ENCODE results near the gene SCLT1. TPM values are rescaled to one million over a fixed set of nuclear protein-coding genes. Genes with fewer than 3 reads are reported as not detected.

SCLT1 gene
- total RNA-seq, 1 experiment from 2014 or later = 13.3 TPM

GRCh38 chr4:128869776-128870509 is 223.4 kb downstream of the SCLT1 start (continued):
- TF ChIP-seq ZBTB33 (IDR thresholded peaks at IDR 0.05; ENCODE audit: extremely low read depth, insufficient replicate concordance, low read length) (no peak), POLR2AphosphoS5 (IDR thresholded peaks at IDR 0.05; ENCODE audit: low read depth, low read length) (no peak), ZNF274 (IDR thresholded peaks at IDR 0.05; ENCODE audit: low read depth, low read length) (no peak), EGR1 (IDR thresholded peaks at IDR 0.05; ENCODE audit: low read depth) (no peak), SRF (IDR thresholded peaks at IDR 0.05; ENCODE audit: low read depth) (no peak), POLR2A (IDR thresholded peaks at IDR 0.05; ENCODE audit: borderline replicate concordance, extremely low read depth, insufficient read depth, insufficient read length) (no peak), ELF1 (IDR thresholded peaks at IDR 0.05; ENCODE audit: borderline replicate concordance, low read depth) (no peak), FOSL1 (IDR thresholded peaks at IDR 0.05; ENCODE audit: low read depth) (no peak), SP1 (IDR thresholded peaks at IDR 0.05; ENCODE audit: low read depth) (no peak), CBX3 (IDR thresholded peaks at IDR 0.05; ENCODE audit: low read depth) (no peak)

DNA sequence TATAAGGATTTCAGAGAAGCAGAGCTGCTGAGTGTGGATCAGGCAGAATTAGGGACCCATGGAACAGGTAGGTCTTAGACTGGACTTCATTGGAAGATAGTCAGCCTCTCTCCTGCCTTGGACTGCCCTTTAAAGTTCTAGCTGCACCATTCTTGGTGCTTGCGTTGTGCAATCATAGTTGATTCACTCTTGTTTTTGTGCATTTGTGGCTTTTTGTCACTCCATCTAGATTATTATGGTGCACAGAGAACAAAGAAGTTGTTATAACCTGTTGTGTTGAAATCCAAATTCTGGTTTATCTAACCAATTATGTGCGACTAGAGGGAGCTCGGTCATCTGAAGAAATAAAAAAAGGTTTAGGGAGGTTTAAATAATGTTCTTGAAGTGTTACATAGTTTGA is 224.6 kb downstream of the SCLT1 start:
- Histone ChIP-seq H2AFZ (ENCODE audit: low read depth, low read length, poor library complexity, severe bottlenecking) (no peak overlapping the region), H3K9me2 (ENCODE audit: insufficient read depth) (no peaks in the 10 kb centered on the region), H3K27me3 (ENCODE audit: insufficient read depth, low read length) (no peaks in the 10 kb centered on the region), H3K36me3 (ENCODE audit: control insufficient read depth in 1 of 2, insufficient read depth in 2 of 2, low read length in 2 of 2) (peaks cover 0 to 11% of the 10 kb centered on the region in 2 experiments; a peak in 2 of 4 replicates), H3K4me2 (ENCODE audit: low read length) (no peak overlapping the region), H3K4me1 (ENCODE audit: control insufficient read depth in 1 of 2, insufficient read depth in 2 of 2, low read length in 2 of 2) (no peaks in the 10 kb centered on the region), H3K9ac (ENCODE audit: low read length) (no peak overlapping the region), H4K20me1 (ENCODE audit: insufficient read depth) (no peaks in the 10 kb centered on the region), H3K27ac (ENCODE audit: low read depth, low read length) (no peak overlapping the region), H3K79me2 (ENCODE audit: insufficient read depth, low read length) (no peaks in the 10 kb centered on the region), H3K9me3 (ENCODE audit: control insufficient read depth in 1 of 2, insufficient read depth in 1 of 2, low read depth in 1 of 2, low read length in 2 of 2) (no peaks in the 10 kb centered on the region), H3K4me3 (replicated peaks in 1 of 2; ENCODE audit: low read depth in 1 of 2, low read length in 2 of 2) (no peak overlapping the region)
- DNase-seq (ENCODE audit: low read depth, low spot score) (no peak), ATAC-seq (no peak)
- RAD21 ChIA-PET (ENCODE audit: low non-redundant PET in 1 of 2, low total read pairs in 2 of 2, uncharacterized antibody in 2 of 2, unreplicated experiment in 2 of 2) = no interaction called here
- TF ChIP-seq, protein P1, sequence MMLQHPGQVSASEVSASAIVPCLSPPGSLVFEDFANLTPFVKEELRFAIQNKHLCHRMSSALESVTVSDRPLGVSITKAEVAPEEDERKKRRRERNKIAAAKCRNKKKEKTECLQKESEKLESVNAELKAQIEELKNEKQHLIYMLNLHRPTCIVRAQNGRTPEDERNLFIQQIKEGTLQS (IDR thresholded peaks at IDR 0.05) = no peak
- POLR2A ChIA-PET = no interaction called here
- CTCF ChIA-PET = no interaction called here
- no TSS peak for BruUV-seq (replicated peaks)
- intact Hi-C loops (cut with micrococcal nuclease) = no loop called here

All from HCT116 (cell line).